ENCODE results near the gene TFAP2B. TPM values are rescaled to one million over a fixed set of nuclear protein-coding genes. Genes with fewer than 3 reads are reported as not detected.

TFAP2B gene
- total RNA-seq, result not detected in 2 replicates

DNA sequence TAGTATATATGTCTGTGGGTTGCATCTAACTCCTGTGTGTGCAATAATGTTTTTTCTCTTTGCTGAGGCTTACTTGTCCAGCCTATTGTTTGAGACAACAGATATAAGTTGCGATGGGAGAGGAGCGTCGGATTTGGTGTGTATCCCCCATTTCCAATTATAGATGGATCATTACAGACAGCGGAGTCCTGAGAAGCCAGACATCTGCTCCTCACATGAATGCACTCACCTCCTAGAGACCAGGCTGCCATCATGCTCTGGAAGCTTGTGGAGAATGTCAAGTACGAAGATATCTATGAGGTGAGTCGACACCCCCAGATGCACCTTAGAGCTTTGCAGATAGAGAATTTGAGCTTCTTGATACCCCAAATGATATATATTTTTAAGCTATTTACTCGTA, at the start of gene TFAP2B:
Gene TFAP2B, plus strand, starts transcription at position 199 of the 400 bp plus-strand sequence. Its CDS starts 21 bp downstream, at position 220.

Other genes with a start within 250 kb of the TFAP2B start
- not detected in 2 replicates for gene TFAP2D, start 105.3 kb upstream of the TFAP2B start, total RNA-seq

Measured in airway epithelial cell (primary cell).